Naive thymus-derived CD4-positive, alpha-beta T cell (primary cell): ENCODE results near the gene BSND. TPM values are rescaled to one million over a fixed set of nuclear protein-coding genes. Genes with fewer than 3 reads are reported as not detected.

Source experiments
- ATAC-seq: fragments of 150-1000 bp; cut with Tn5 transposase; 2 replicates; pipeline ENCODE4 v1.10.0; 2021; ENCODE audit warnings: mild to moderate bottlenecking, moderate library complexity
- CTCF ChIA-PET: fragments of 350-600 bp; sonication (Branson Sonifier 250); formaldehyde crosslinking; loops from one replicate; lab custom pipeline; 2021; ENCODE audit warnings: antibody characterized with exemption; lab: Charles Lee
- POLR2A ChIA-PET: fragments of 350-600 bp; sonication (Branson Sonifier 250); formaldehyde crosslinking; loops from one replicate; lab custom pipeline; 2021; ENCODE audit warnings: antibody characterized with exemption, inconsistent platforms; lab: Charles Lee
- DNase-seq, 9 donors: peaks; one replicate each; pipeline versions ENCODE4 v3.0.0 to v3.0.0-alpha.2; 2020 to 2022; ENCODE audit warnings: mixed read lengths in 1 of 9
- H3K27ac ChIP-seq: one replicate; pipeline ENCODE4 v1.7.0; 2013; ENCODE audit warnings: mild to moderate bottlenecking, low read depth, low read length, moderate library complexity
- H3K27me3 ChIP-seq, 2 donors: one replicate each; pipeline ENCODE4 v1.7.0; 2013; ENCODE audit warnings: low read length in 2 of 2, mild to moderate bottlenecking in 2 of 2, moderate library complexity in 2 of 2; ENCODE audit not compliant: control insufficient read depth in 2 of 2, insufficient read depth in 2 of 2
- H3K36me3 ChIP-seq, 3 experiments: 1 replicate in 2 of 3; 2 replicates in 1 of 3; pipeline ENCODE4 v1.7.0; 2013; ENCODE audit warnings: low read length in 3 of 3, mild to moderate bottlenecking in 3 of 3, moderate library complexity in 1 of 3; ENCODE audit not compliant: insufficient read depth in 3 of 3, control insufficient read depth in 2 of 3
- H3K4me1 ChIP-seq, 2 donors: one replicate each; pipeline ENCODE4 v1.7.0; 2013; ENCODE audit warnings: low read length in 2 of 2, mild to moderate bottlenecking in 2 of 2, moderate library complexity in 1 of 2; ENCODE audit not compliant: control insufficient read depth in 2 of 2, insufficient read depth in 2 of 2
- H3K4me3 ChIP-seq: 2 replicates; pipeline ENCODE4 v1.7.0; 2013; ENCODE audit warnings: mild to moderate bottlenecking, low read length
- H3K9me3 ChIP-seq, 3 experiments: 1 replicate in 2 of 3; 2 replicates in 1 of 3; pipeline ENCODE4 v1.7.0; 2013; ENCODE audit warnings: low read length in 3 of 3; ENCODE audit not compliant: control insufficient read depth in 2 of 3
- H3K27ac Mint-ChIP-seq, 9 donors: one replicate each; pipeline ENCODE4 v1.8.0; 2020 to 2022; ENCODE audit warnings: mixed read lengths in 9 of 9, mild to moderate bottlenecking in 8 of 9, moderate library complexity in 5 of 9, inconsistent platforms in 2 of 9
- H3K27me3 Mint-ChIP-seq, 5 donors: one replicate each; pipeline ENCODE4 v1.8.0; 2021 to 2022; ENCODE audit warnings: mixed read lengths in 5 of 5, mild to moderate bottlenecking in 1 of 5
- H3K36me3 Mint-ChIP-seq, 5 donors: one replicate each; pipeline ENCODE4 v1.8.0; 2020 to 2022; ENCODE audit warnings: mixed read lengths in 5 of 5, mild to moderate bottlenecking in 3 of 5, inconsistent platforms in 1 of 5
- H3K4me1 Mint-ChIP-seq, 7 donors: one replicate each; pipeline ENCODE4 v1.8.0; 2020 to 2022; ENCODE audit warnings: mixed read lengths in 7 of 7, mild to moderate bottlenecking in 3 of 7, inconsistent platforms in 1 of 7
- H3K4me3 Mint-ChIP-seq, 10 donors: one replicate each; pipeline ENCODE4 v1.8.0; 2020 to 2022; ENCODE audit warnings: mild to moderate bottlenecking in 10 of 10, mixed read lengths in 10 of 10, moderate library complexity in 6 of 10, inconsistent platforms in 2 of 10
- H3K9me3 Mint-ChIP-seq, 11 donors: one replicate each; pipeline ENCODE4 v1.8.0; 2020 to 2022; ENCODE audit warnings: mixed read lengths in 11 of 11, mild to moderate bottlenecking in 4 of 11, inconsistent platforms in 1 of 11, moderate library complexity in 1 of 11
- intact Hi-C, 2 donors: fragments of 100-400 bp; cut with micrococcal nuclease; formaldehyde crosslinking; loops; one replicate each; pipeline ENCODE4 v1.15.1; 2023
- polyA plus RNA-seq, 2 donors: library from polyadenylated mRNA; unstranded; fragments of 300-500 nt; fragmentation: Illumina TruSeq; gene quantifications; one replicate each; pipeline ENCODE4 v1.2.3, GENCODE V29; 2021
- total RNA-seq, 6 experiments: library from RNA in 5 of 6; stranded (reverse) in 5 of 6; gene quantifications; 1 replicate in 5 of 6; 2 replicates in 1 of 6; pipeline ENCODE4 v1.2.3 and lab custom pipeline; 2021 to 2026

BSND gene
- total and polyA plus RNA-seq, 7 experiments from 2014 or later: 0.05 TPM; not detected in 6

DNA sequence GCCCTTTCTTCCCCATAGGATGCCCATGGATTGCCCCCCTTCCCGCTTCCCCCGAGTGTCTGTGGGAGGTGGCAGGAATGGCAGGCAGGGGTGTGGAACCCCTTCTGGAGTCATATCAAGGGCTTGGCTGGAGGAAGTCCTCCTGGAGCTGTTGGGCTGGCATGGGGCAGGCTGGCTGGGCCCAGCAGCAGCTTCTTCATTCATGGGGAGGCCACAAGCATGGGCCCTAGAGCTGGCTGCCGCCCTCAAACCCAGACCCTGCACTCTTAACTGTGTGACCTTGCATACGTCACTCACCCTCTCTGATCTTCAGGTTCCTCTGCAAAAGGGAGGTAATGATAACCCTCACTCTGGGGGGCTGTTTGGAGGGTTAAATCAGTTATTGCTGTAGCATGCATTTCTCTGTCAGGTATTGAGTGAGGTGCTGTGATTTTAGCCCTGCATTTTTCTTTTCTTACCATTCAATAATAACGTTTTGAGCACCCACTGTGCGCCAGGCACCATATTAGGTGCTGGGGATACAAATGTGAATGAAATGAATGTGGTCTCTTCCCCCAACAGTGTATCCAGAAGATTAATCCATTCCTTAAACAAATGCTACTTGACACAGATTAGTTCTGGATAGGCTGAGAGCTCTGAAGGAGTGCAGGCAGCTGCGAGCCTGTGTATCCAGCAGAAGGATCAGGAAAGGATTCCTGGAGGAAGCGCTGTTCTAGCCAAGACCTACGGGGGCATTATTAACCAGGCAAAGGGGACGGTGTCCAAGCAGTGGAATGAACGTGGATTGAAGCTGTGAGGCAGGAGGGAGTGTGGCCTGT lies 49.9 kb downstream of the BSND start:
- DNase-seq (no peak), ATAC-seq (no peak)
- H3K36me3 Mint-ChIP-seq: no peaks in the 10 kb centered on the region
- H3K27ac Mint-ChIP-seq: no peak overlapping the region
- intact Hi-C loops: no loop called here
- no peak overlapping the region for H3K4me3 ChIP-seq
- H3K9me3 Mint-ChIP-seq: no peaks in the 10 kb centered on the region
- ChIA-PET POLR2A (no interaction called here), CTCF (no interaction called here)
- H3K4me1 Mint-ChIP-seq: no peaks in the 10 kb centered on the region
- H3K4me1 ChIP-seq: no peaks in the 10 kb centered on the region
- H3K27me3 ChIP-seq: no peaks in the 10 kb centered on the region
- H3K9me3 ChIP-seq: no peaks in the 10 kb centered on the region
- no peak overlapping the region for H3K27ac ChIP-seq
- H3K27me3 Mint-ChIP-seq: peaks cover 0 to 3% (median 0%) of the 10 kb centered on the region in 5 donors
- H3K36me3 ChIP-seq: no peaks in the 10 kb centered on the region
- no peak overlapping the region for H3K4me3 Mint-ChIP-seq

DNA sequence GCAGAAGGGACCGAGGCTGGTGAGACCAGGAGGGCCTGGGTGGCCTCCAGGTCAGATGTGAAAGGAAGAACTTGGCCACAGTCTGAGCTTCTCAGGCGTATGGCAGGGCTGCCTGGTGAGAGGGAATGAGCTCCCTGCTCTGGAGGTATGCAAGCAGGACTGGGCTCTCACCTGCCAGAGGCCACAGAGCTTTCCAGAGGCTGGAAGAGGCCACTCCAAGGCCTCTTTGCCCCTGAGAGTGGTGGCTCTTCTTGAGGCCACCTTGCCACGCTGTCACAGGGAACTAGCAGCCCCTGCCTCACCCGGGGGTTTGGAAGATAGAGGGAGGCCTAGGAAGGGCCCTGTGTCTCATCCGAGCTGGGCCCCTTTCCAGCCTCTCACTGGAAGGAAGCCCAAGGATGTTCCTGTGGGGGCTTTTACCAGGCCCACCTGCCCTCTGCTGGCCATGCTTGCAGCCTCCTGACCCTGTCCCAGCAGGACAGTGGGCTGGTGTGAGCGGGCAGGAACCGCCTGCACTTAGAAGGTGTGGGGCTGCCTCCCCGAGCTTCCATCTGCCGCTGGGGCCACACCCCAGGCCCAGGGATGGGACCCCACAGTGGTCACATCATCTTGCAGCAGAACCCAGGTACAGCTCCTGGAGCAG lies 50.7 kb downstream of the BSND start:
- Mint-ChIP-seq H3K4me3 (no peak overlapping the region), H3K9me3 (no peaks in the 10 kb centered on the region), H3K27me3 (peaks cover 0 to 3% (median 0%) of the 10 kb centered on the region in 5 donors), H3K27ac (no peak overlapping the region), H3K4me1 (no peaks in the 10 kb centered on the region), H3K36me3 (no peaks in the 10 kb centered on the region)
- ATAC-seq (no peak), DNase-seq (no peak)
- Histone ChIP-seq H3K9me3 (no peaks in the 10 kb centered on the region), H3K36me3 (no peaks in the 10 kb centered on the region), H3K4me3 (no peak overlapping the region), H3K27me3 (no peaks in the 10 kb centered on the region), H3K27ac (no peak overlapping the region), H3K4me1 (no peaks in the 10 kb centered on the region)
- ChIA-PET CTCF (no interaction called here), POLR2A (no interaction called here)
- intact Hi-C loops: no loop called here

DNA sequence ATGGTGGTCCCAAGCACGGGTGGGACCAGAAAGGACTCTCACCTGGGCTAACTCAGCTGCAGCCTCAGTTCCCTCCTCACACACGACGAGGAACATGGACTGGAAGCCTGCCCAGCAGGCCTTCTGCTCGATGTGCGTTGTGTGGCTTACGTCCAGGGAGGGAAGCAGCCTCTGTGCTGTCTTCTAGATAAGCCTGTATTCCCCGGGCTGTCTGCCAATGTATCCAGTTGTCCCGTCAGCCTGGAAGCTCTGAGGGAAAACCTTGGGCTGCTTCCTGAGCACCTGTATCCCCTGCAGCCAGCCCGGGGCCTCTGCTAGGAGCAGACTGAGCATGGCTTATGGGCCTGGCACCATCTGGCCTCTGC lies 51.2 kb downstream of the BSND start:
- Mint-ChIP-seq H3K27ac (no peak overlapping the region), H3K4me3 (no peak overlapping the region), H3K36me3 (no peaks in the 10 kb centered on the region), H3K4me1 (no peaks in the 10 kb centered on the region), H3K9me3 (no peaks in the 10 kb centered on the region), H3K27me3 (peaks cover 0 to 3% (median 0%) of the 10 kb centered on the region in 5 donors)
- POLR2A ChIA-PET: no interaction called here
- ATAC-seq (no peak), DNase-seq (no peak)
- CTCF ChIA-PET: no interaction called here
- intact Hi-C loops: no loop called here
- H3K36me3 ChIP-seq: no peaks in the 10 kb centered on the region
- no peak overlapping the region for H3K27ac ChIP-seq
- H3K27me3 ChIP-seq: no peaks in the 10 kb centered on the region
- no peaks in the 10 kb centered on the region for H3K9me3 ChIP-seq
- H3K4me3 ChIP-seq: no peak overlapping the region
- H3K4me1 ChIP-seq: no peaks in the 10 kb centered on the region

DNA sequence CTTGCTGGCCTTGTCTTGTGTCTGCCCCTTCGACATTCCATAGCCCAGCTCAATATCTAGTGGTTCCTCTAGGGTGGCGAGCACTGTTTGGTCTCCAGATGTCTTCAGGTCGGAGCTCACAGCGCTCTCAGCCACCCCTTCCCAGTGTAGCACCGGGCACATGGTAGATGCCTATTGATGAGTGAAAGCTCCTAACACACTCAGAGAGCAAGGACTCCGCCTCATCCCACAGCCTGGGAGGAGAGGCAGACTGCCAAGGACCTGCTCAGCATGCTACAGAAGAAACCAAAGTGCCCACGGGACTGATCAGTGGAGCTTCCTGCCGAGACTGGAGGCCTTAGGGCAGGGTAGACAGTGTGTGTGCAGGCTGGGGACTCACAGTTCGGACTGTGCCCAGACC lies 51.5 kb downstream of the BSND start:
- H3K27me3 Mint-ChIP-seq: peaks cover 0 to 3% (median 0%) of the 10 kb centered on the region in 5 donors
- intact Hi-C loops: no loop called here
- DNase-seq: no peak

DNA sequence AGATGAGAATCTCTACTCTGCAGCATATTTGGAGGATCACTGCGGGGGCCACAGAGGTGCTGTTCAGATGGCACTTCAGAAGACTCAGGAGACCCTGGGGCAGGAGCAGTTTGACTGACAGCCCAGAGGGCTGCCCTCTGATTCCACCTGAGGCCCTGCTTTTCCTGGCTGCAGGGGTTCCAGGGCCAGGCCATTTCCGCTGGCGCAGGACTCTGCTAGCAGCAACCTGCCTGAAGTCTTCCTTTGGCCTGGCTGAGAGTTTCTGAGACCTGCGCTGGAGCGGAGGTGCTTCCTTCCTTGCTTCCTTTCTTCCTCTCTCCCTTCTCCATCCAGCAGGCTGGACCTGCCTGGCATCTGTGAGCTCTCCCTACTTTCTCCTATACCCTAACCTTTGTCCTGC lies 52.4 kb downstream of the BSND start:
- ATAC-seq: no peak
- POLR2A ChIA-PET: no interaction called here
- H3K27me3 Mint-ChIP-seq: peaks cover 0 to 3% (median 0%) of the 10 kb centered on the region in 5 donors
- Histone ChIP-seq H3K9me3 (no peaks in the 10 kb centered on the region), H3K4me3 (no peak overlapping the region), H3K4me1 (no peaks in the 10 kb centered on the region), H3K27ac (no peak overlapping the region), H3K36me3 (no peaks in the 10 kb centered on the region), H3K27me3 (no peaks in the 10 kb centered on the region)
- H3K27ac Mint-ChIP-seq: no peak overlapping the region
- H3K4me1 Mint-ChIP-seq: no peaks in the 10 kb centered on the region
- H3K4me3 Mint-ChIP-seq: no peak overlapping the region
- CTCF ChIA-PET: no interaction called here
- no peak for DNase-seq
- intact Hi-C loops: no loop called here
- H3K36me3 Mint-ChIP-seq: no peaks in the 10 kb centered on the region
- no peaks in the 10 kb centered on the region for H3K9me3 Mint-ChIP-seq

More for the DNA sequence above, 51.5 kb downstream of the BSND start:
- Mint-ChIP-seq H3K4me1 (no peaks in the 10 kb centered on the region), H3K4me3 (no peak overlapping the region), H3K36me3 (no peaks in the 10 kb centered on the region), H3K9me3 (no peaks in the 10 kb centered on the region), H3K27ac (no peak overlapping the region)
- no peak for ATAC-seq
- H3K27me3 ChIP-seq: no peaks in the 10 kb centered on the region
- ChIA-PET POLR2A (no interaction called here), CTCF (no interaction called here)
- H3K36me3 ChIP-seq: no peaks in the 10 kb centered on the region
- no peaks in the 10 kb centered on the region for H3K4me1 ChIP-seq
- no peaks in the 10 kb centered on the region for H3K9me3 ChIP-seq
- H3K27ac ChIP-seq: no peak overlapping the region
- H3K4me3 ChIP-seq: no peak overlapping the region

DNA sequence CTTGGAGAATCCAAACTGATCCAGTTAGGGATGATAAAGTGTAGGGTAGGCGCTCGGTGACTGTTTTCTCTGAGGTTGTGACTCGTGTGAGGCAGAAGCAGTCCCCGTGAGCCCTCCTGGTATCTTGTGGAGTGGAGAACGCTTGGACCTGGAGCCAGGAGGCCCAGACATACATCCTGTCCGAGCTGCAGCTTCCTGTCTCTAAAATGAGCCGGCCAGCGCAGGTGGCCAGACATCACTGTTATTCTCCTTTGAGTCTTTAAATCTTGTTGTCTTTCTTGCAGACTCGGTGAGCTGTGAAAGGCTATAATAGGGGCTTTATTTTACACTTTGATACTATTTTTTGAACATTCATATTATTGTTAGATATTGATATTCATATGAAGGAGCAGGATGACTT lies 52.9 kb downstream of the BSND start:
- Mint-ChIP-seq H3K4me3 (no peak overlapping the region), H3K36me3 (no peaks in the 10 kb centered on the region), H3K4me1 (no peaks in the 10 kb centered on the region), H3K9me3 (no peaks in the 10 kb centered on the region), H3K27ac (no peak overlapping the region), H3K27me3 (peaks cover 0 to 2% (median 0%) of the 10 kb centered on the region in 5 donors)
- Histone ChIP-seq H3K9me3 (no peaks in the 10 kb centered on the region), H3K27me3 (no peaks in the 10 kb centered on the region), H3K4me3 (no peak overlapping the region), H3K27ac (no peak overlapping the region), H3K4me1 (no peaks in the 10 kb centered on the region), H3K36me3 (no peaks in the 10 kb centered on the region)
- no peak for ATAC-seq
- intact Hi-C loops: no loop called here
- ChIA-PET POLR2A (no interaction called here), CTCF (no interaction called here)
- DNase-seq: no peak
